Left lung (tissue), 10 donors: ENCODE results near the gene LANCL3. TPM values are rescaled to one million over a fixed set of nuclear protein-coding genes. Genes with fewer than 3 reads are reported as not detected.

Experiments
- ATAC-seq: fragments of 200-7000 bp; cut with Tn5 transposase; one replicate; pipeline ENCODE4 v1.9.1; 2020; ENCODE audit warnings: moderate library complexity
- DNase-seq, 4 donors: peaks; one replicate each; pipeline ENCODE4 v3.0.0-alpha.2; 2013 to 2020
- H3K27ac ChIP-seq, 2 donors: fragments of 200-600 bp; sonication (generic) in 1 of 2; one replicate each; pipeline versions ENCODE4 v1.5.0 to v1.8.0; 2020 to 2021
- H3K27me3 ChIP-seq, 2 donors: fragments of 200-600 bp; sonication (generic) in 1 of 2; one replicate each; pipeline versions ENCODE4 v1.5.0 to v1.8.0; 2020 to 2021
- H3K36me3 ChIP-seq, 2 donors: fragments of 200-600 bp; sonication (generic) in 1 of 2; one replicate each; pipeline versions ENCODE4 v1.5.0 to v1.8.0; 2020 to 2021
- H3K4me1 ChIP-seq, 2 donors: fragments of 200-600 bp; one replicate each; pipeline ENCODE4 v1.8.0; 2021
- H3K4me3 ChIP-seq, 2 donors: fragments of 200-600 bp; sonication (generic) in 1 of 2; one replicate each; pipeline versions ENCODE4 v1.5.0 to v1.8.0; 2020 to 2021; ENCODE audit warnings: mild to moderate bottlenecking in 1 of 2
- H3K9me3 ChIP-seq, 2 donors: fragments of 200-600 bp; sonication (generic) in 1 of 2; one replicate each; pipeline versions ENCODE4 v1.5.0 to v1.8.0; 2020 to 2021
- intact Hi-C, 2 donors: fragments of 100-400 bp; cut with DNase I; formaldehyde crosslinking; loops; one replicate each; pipeline versions ENCODE4 v1.11.2 to v1.14.2; 2022
- polyA plus RNA-seq, 6 donors: library from polyadenylated mRNA; unstranded; fragments of 120-200 nt; gene quantifications; one replicate each; pipeline ENCODE4 v1.2.1, GENCODE V29; 2013; ENCODE audit not compliant: insufficient read length in 6 of 6
- total RNA-seq, 2 donors: library from RNA; stranded (reverse); fragmentation: NEBNext Ultra II Directional; extraction: Animal tissue kit (Norgen Biotek cat#: 25700); gene quantifications; one replicate each; pipeline ENCODE4 v1.2.1, GENCODE V29; 2021
- TF ChIP-seq, protein P1 (sequence below), 2 donors: fragments of 200-600 bp; sonication (generic) in 1 of 2; IDR thresholded peaks; one replicate each; pipeline versions ENCODE4 v1.5.0 to v1.8.0; 2021; ENCODE audit warnings: antibody characterized with exemption in 2 of 2
- donor health status: DM: no; HTN: yes; CAD: no.
- donor health status: DM: no; HTN: no; CAD: no.

Gene LANCL3
- total and polyA plus RNA-seq, 8 donors: 0.76 to 4.3 (median 3.4) TPM

DNA sequence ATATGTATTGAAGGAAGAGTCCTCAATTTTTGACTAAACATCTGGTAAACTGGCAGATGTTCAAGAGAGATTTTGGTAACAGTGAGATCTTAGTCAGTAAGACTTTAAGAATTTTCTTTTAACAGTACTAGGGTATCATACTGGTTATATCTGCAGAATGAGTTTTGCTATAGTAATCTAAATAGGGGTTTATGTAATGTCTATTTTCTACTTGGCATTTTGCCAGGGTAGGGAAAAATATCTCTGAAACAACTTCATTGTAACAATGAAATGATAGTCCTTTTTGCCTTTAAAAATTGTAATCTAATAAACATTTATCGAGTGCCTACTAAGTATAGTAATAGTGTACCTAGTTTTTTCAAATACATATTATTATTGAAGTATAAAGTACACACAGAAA lies 146.2 kb downstream of the LANCL3 start:
- Histone ChIP-seq H3K27me3 (no peaks in the 10 kb centered on the region), H3K36me3 (no peaks in the 10 kb centered on the region), H3K9me3 (no peaks in the 10 kb centered on the region), H3K4me3 (no peak overlapping the region), H3K27ac (no peak overlapping the region), H3K4me1 (no peaks in the 10 kb centered on the region)
- no peak for ATAC-seq
- intact Hi-C loops: no loop called here
- no peak for DNase-seq
- TF ChIP-seq, protein P1, sequence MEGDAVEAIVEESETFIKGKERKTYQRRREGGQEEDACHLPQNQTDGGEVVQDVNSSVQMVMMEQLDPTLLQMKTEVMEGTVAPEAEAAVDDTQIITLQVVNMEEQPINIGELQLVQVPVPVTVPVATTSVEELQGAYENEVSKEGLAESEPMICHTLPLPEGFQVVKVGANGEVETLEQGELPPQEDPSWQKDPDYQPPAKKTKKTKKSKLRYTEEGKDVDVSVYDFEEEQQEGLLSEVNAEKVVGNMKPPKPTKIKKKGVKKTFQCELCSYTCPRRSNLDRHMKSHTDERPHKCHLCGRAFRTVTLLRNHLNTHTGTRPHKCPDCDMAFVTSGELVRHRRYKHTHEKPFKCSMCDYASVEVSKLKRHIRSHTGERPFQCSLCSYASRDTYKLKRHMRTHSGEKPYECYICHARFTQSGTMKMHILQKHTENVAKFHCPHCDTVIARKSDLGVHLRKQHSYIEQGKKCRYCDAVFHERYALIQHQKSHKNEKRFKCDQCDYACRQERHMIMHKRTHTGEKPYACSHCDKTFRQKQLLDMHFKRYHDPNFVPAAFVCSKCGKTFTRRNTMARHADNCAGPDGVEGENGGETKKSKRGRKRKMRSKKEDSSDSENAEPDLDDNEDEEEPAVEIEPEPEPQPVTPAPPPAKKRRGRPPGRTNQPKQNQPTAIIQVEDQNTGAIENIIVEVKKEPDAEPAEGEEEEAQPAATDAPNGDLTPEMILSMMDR (IDR thresholded peaks at IDR 0.05): no peak

DNA sequence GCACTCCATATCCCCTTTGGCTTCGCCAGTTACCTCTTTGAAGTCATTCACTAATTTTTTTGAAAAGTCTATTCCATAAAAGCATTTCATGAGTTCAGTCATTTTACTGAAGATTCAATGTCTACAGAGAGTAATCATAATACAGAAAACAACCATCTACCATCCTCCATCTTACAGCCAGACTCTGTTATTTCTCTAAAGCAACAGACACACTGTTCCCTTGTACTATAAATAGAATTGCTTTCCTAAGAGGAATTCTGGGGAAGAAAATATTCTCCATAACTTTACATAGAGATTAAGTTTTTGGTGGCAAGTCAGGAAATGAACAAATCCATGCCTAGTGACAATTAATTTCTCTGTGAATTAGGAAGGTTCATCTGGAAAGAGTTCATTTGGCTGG lies 151.1 kb downstream of the LANCL3 start:
- no peak overlapping the region for H3K27ac ChIP-seq
- intact Hi-C loops: no loop called here
- H3K36me3 ChIP-seq: no peaks in the 10 kb centered on the region
- no peaks in the 10 kb centered on the region for H3K4me1 ChIP-seq
- DNase-seq (no peak), ATAC-seq (no peak)
- TF ChIP-seq, protein P1 (IDR thresholded peaks at IDR 0.05): no peak
- H3K27me3 ChIP-seq: no peaks in the 10 kb centered on the region
- H3K4me3 ChIP-seq: no peak overlapping the region
- no peaks in the 10 kb centered on the region for H3K9me3 ChIP-seq

DNA sequence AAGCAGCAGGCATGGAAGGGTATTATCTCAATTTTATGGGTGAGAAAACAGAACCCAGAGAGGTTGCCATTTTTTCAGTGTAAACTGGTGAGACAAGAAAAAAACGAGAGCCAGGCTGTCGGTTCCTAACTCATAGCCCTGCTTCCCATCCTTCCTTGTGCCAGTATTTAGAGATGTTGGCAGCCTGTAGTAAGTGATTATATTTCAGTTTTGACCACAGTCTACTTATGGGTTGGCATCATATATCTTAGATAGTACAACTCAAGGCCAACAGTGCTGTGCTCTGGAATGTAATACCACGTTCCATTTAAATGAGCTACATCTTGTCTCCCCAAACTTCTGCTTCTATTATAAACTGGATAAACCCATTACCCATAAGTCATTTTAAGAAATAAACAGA lies 154.9 kb downstream of the LANCL3 start:
- intact Hi-C loops: no loop called here
- H3K4me1 ChIP-seq: no peaks in the 10 kb centered on the region

More for the DNA sequence above, 154.9 kb downstream of the LANCL3 start:
- H3K36me3 ChIP-seq: no peaks in the 10 kb centered on the region
- DNase-seq: no peak
- no peaks in the 10 kb centered on the region for H3K27me3 ChIP-seq
- no peak for ATAC-seq
- TF ChIP-seq, protein P1 (IDR thresholded peaks at IDR 0.05): no peak
- H3K4me3 ChIP-seq: no peak overlapping the region
- H3K9me3 ChIP-seq: no peaks in the 10 kb centered on the region
- H3K27ac ChIP-seq: no peak overlapping the region

Other genes with a start within 250 kb of the LANCL3 start
- 1 to 10 TPM; 8.6 to 9.8 TPM for gene PRRG1, start 222.3 kb upstream of the LANCL3 start, total RNA-seq
- gene PRRG1, start 222.3 kb upstream of the LANCL3 start, polyA plus RNA-seq: 10 to 100 TPM; 12.1 to 15.0 (median 13.8) TPM
- 1 to 10 TPM; 2.5 to 2.9 TPM for gene XK, start 114.1 kb downstream of the LANCL3 start, total RNA-seq
- 1 to 10 TPM; 2.5 to 4.1 (median 2.8) TPM for gene XK, start 114.1 kb downstream of the LANCL3 start, polyA plus RNA-seq
- gene CYBB, start 208.4 kb downstream of the LANCL3 start, total RNA-seq: 100 to 1,000 TPM; 142 to 255 TPM
- 10 to 100 TPM; 12.5 to 20.2 (median 15.9) TPM for gene CYBB, start 208.4 kb downstream of the LANCL3 start, polyA plus RNA-seq